NCI-H128 (cell line): ENCODE results near the gene ETNK2.
A peak's percentile ranks its signal among the peaks of the same experiment; 100 is the strongest.

Experiments used
- DNase-seq: peaks from one replicate; lab custom pipeline; 2025; ENCODE audit not compliant: unreplicated experiment; lab: John Stamatoyannopoulos, UW

Gene ETNK2

GRCh38 chr1:204177133-204177532 lies 25.3 kb upstream of the ETNK2 start:
- no peak for DNase-seq

GRCh38 chr1:204176049-204176448 lies 24.2 kb upstream of the ETNK2 start:
- DNase-seq, result no peak

- DNase-seq, result no peak
These were observed 23.1 kb upstream of the ETNK2 start for GRCh38 chr1:204174958-204175357.

GRCh38 chr1:204172404-204173029 lies 20.7 kb upstream of the ETNK2 start:
- DNase-seq, result no peak

GRCh38 chr1:204171751-204172178 lies 19.9 kb upstream of the ETNK2 start:
- no peak for DNase-seq

GRCh38 chr1:204170494-204171155 lies 18.8 kb upstream of the ETNK2 start:
- no peak for DNase-seq

- DNase-seq, result no peak
These were observed 18.0 kb upstream of the ETNK2 start for GRCh38 chr1:204169858-204170257.

- DNase-seq, result no peak
These were observed 15.9 kb upstream of the ETNK2 start for GRCh38 chr1:204167730-204168129.

- DNase-seq, result no peak
These were observed 14.4 kb upstream of the ETNK2 start, which contains the start of gene REN for GRCh38 chr1:204166219-204166618. Gene REN, minus strand, starts transcription at chr1:204166337. Its CDS starts 44 bp downstream, at chr1:204166293.

GRCh38 chr1:204162494-204163074 lies 10.7 kb upstream of the ETNK2 start:
- DNase-seq, result peak; percentile 84

- no peak for DNase-seq
These were observed 10.0 kb upstream of the ETNK2 start for GRCh38 chr1:204161609-204162493.

GRCh38 chr1:204157962-204158361 lies 6.1 kb upstream of the ETNK2 start:
- no peak for DNase-seq

- DNase-seq, result no peak
These were observed 4.0 kb upstream of the ETNK2 start for GRCh38 chr1:204155881-204156280.

- DNase-seq, result no peak
These were observed 2.9 kb upstream of the ETNK2 start for GRCh38 chr1:204154568-204155255.

GRCh38 chr1:204153667-204154066 lies 1.8 kb upstream of the ETNK2 start:
- DNase-seq, result no peak

- no peak for DNase-seq
These were observed 633 bp upstream of the ETNK2 start for GRCh38 chr1:204152310-204153044.

GRCh38 chr1:204150702-204151551 lies 917 bp downstream of the ETNK2 start:
- no peak for DNase-seq

- DNase-seq, result no peak
These were observed 1.9 kb downstream of the ETNK2 start for GRCh38 chr1:204149635-204150565.
